Skeletal muscle satellite cell (primary cell): Measurements from ENCODE around the gene FAM107A.

Experiments used
- H3K27me3 ChIP-seq: 2 replicates; pipeline ENCODE4 v1.7.0; 2013; ENCODE audit warnings: low read length; ENCODE audit not compliant: control insufficient read depth, insufficient read depth
- H3K36me3 ChIP-seq: 2 replicates; pipeline ENCODE4 v1.7.0; 2013; ENCODE audit warnings: mild to moderate bottlenecking, control low read depth, low read length; ENCODE audit not compliant: insufficient read depth
- H3K4me1 ChIP-seq: 2 replicates; pipeline ENCODE4 v1.7.0; 2013; ENCODE audit warnings: low read length; ENCODE audit not compliant: control insufficient read depth, insufficient read depth
- H3K4me2 ChIP-seq: 2 replicates; pipeline ENCODE4 v1.7.0; 2013; ENCODE audit warnings: mild to moderate bottlenecking, low read length
- H3K4me3 ChIP-seq: 2 replicates; pipeline ENCODE4 v1.7.0; 2013; ENCODE audit warnings: low read length
- H3K9ac ChIP-seq: 2 replicates; pipeline ENCODE4 v1.7.0; 2013; ENCODE audit warnings: mild to moderate bottlenecking, low read depth, low read length, moderate library complexity
- H3K9me3 ChIP-seq: replicated peaks from 2 replicates; pipeline ENCODE4 v1.7.0; 2013; ENCODE audit warnings: mild to moderate bottlenecking, control low read depth, low read length

Gene FAM107A

GRCh38 chr3:58588030-58588614, 10.9 kb upstream of the FAM107A start:
- Histone ChIP-seq H3K4me2 (no peak overlapping the region), H3K9ac (no peak overlapping the region), H3K27me3 (peaks cover 30% of the 10 kb centered on the region), H3K4me1 (peaks cover 11% of the 10 kb centered on the region), H3K4me3 (no peak overlapping the region), H3K9me3 (no peaks in the 10 kb centered on the region), H3K36me3 (no peaks in the 10 kb centered on the region)

GRCh38 chr3:58586776-58587192, 9.6 kb upstream of the FAM107A start:
- Histone ChIP-seq H3K9me3 (no peaks in the 10 kb centered on the region), H3K4me3 (no peak overlapping the region), H3K27me3 (peaks cover 27% of the 10 kb centered on the region), H3K4me1 (peaks cover 11% of the 10 kb centered on the region), H3K4me2 (no peak overlapping the region), H3K36me3 (no peaks in the 10 kb centered on the region), H3K9ac (no peak overlapping the region)

DNA sequence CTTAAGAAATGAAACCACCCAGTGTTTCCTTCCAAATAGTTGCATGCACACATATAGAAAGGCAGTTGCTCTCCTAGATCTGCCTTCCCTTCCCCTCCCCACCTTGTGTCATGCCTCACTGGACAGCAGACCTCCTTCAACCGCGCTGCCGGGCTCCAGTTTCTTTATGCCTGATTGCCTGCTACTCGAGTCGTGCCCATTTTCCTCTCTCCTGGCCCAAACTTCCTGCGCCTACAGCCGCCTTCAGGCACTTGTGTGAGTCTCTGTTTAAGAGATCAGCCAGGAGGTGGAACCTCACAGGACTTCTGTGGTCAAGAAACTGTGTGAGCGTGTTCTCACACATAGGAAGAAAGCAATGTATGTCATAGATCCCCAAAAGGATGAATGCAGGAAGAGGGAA, 8.8 kb upstream of the FAM107A start:
- Histone ChIP-seq H3K4me2 (peak overlapping the region; percentile 97), H3K4me3 (peak overlapping the region; percentile 75), H3K36me3 (no peaks in the 10 kb centered on the region), H3K9me3 (no peaks in the 10 kb centered on the region), H3K27me3 (peaks cover 27% of the 10 kb centered on the region), H3K9ac (peak overlapping the region; percentile 74), H3K4me1 (peaks cover 11% of the 10 kb centered on the region)

- H3K4me1 ChIP-seq = peaks cover 11% of the 10 kb centered on the region
- peak overlapping the region; percentile 75 for H3K4me3 ChIP-seq
- H3K4me2 ChIP-seq = peak overlapping the region; percentile 97
- H3K27me3 ChIP-seq = peaks cover 27% of the 10 kb centered on the region
- H3K9ac ChIP-seq = peak overlapping the region; percentile 74
- H3K9me3 ChIP-seq = no peaks in the 10 kb centered on the region
- no peaks in the 10 kb centered on the region for H3K36me3 ChIP-seq
These were observed 8.0 kb upstream of the FAM107A start for GRCh38 chr3:58585005-58585786.

DNA sequence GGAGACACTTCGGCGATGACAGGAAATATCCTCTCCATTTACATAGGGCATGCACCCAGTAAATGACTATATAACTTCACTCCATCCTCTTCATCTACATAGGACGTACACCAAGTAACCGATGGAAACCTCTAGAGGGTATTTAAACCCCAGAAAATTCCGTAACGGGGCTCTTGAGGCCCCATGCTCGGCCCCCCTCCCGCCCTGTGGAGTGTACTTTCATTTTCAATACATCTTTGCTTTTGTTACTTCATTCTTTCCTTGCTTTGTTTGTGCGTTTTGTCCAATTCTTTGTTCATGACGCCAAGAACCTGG, 7.5 kb upstream of the FAM107A start:
- H3K36me3 ChIP-seq = no peaks in the 10 kb centered on the region
- H3K4me1 ChIP-seq = peaks cover 11% of the 10 kb centered on the region
- peak overlapping the region; percentile 97 for H3K4me2 ChIP-seq
- no peaks in the 10 kb centered on the region for H3K9me3 ChIP-seq
- H3K9ac ChIP-seq = peak overlapping the region; percentile 74
- peaks cover 27% of the 10 kb centered on the region for H3K27me3 ChIP-seq
- H3K4me3 ChIP-seq = peak overlapping the region; percentile 75

DNA sequence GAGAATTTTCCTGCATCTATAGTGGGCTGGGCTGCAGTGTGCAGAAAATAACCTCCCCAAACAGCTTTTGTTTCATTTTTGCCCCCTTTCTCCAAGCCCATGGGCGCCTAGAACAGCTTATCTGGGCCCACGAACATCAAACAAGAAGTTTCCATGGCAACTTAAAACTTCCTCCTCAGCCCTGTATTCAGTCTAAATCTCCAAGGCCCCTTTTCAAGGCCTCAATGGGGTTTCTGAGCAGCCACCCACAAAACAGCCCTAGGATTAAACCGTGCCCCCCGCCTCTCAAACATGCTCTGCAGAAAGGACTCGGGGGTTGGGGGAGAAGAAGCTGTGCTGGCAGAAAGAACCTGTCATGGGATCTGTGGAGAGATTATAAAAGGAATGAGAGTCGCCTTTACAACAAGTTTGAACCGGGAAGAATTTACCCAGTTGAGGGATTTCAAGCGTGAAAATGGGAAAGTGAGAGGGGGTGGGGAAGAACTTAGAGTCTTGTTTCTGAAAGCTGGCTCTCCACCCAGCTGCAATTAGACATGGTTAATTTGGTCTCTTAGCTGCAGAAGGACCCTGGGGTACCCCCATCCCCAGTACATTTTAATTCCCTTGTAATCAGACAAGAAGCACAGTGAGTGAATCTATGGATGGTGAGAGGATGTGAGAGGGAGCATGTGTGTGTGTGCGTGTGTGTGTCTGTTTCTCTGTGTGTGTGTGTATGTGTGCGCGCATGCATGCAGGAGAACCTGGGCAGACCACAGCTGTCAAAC, 4.3 kb upstream of the FAM107A start:
- peaks cover 11% of the 10 kb centered on the region for H3K4me1 ChIP-seq
- H3K27me3 ChIP-seq = peaks cover 10% of the 10 kb centered on the region
- H3K9me3 ChIP-seq = no peaks in the 10 kb centered on the region

DNA sequence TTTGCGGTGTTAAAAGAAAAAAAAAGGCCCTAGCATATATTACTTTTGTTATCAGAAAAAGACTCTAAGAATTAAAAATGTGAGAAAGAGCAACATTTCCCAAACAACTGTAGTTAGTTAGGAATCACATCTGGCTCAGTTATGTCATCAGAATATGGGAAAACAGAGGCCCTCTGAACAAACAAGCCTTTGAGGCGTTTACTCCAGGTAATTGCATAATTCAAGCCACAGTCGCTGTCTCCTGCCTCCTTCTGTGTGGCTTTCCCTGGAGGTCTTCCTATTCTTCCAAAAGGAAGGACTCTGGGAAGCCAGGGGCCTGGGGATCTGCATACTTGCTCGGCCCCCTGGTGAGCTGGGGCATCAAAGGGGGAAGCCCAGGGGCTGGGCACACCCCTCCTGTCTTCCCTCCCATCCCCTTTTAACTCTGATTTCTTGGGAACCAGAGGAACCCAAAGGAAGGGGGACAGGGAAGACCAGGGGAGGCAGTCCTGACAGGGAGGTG, 3.7 kb upstream of the FAM107A start:
- Histone ChIP-seq H3K9me3 (no peaks in the 10 kb centered on the region), H3K27me3 (peaks cover 5% of the 10 kb centered on the region), H3K4me3 (no peak overlapping the region), H3K9ac (no peak overlapping the region), H3K4me1 (peaks cover 10% of the 10 kb centered on the region), H3K4me2 (no peak overlapping the region), H3K36me3 (no peaks in the 10 kb centered on the region)

More for the DNA sequence above, 4.3 kb upstream of the FAM107A start:
- H3K4me3 ChIP-seq = no peak overlapping the region
- no peaks in the 10 kb centered on the region for H3K36me3 ChIP-seq
- H3K9ac ChIP-seq = no peak overlapping the region
- no peak overlapping the region for H3K4me2 ChIP-seq

DNA sequence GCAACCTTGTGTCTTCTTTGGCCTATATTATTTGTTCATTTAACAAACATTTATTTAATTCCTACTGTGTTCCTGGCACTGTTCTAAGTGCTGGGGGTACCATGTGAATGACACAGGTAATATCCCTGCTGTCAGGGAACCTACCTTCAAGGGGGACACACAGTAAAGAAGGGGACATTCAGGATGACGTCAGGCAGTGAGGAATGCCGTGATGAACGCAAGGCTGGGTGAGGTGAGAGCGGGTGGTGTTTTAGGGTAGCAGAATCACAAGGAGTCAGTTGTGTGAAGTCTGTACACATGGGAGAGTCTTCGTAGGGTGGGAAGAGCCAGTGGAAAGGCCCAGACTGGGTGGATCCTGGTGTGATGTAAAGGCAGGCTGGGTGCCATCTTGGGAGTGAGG, 1.7 kb upstream of the FAM107A start:
- H3K9me3 ChIP-seq = no peaks in the 10 kb centered on the region
- H3K36me3 ChIP-seq = no peaks in the 10 kb centered on the region
- no peak overlapping the region for H3K4me3 ChIP-seq
- no peaks in the 10 kb centered on the region for H3K27me3 ChIP-seq
- no peak overlapping the region for H3K9ac ChIP-seq
- no peaks in the 10 kb centered on the region for H3K4me1 ChIP-seq
- H3K4me2 ChIP-seq = no peak overlapping the region

GRCh38 chr3:58576716-58577115, 475 bp downstream of the FAM107A start:
- H3K36me3 ChIP-seq = no peaks in the 10 kb centered on the region
- peaks cover 5% of the 10 kb centered on the region for H3K9me3 ChIP-seq
- no peak overlapping the region for H3K4me3 ChIP-seq
- no peaks in the 10 kb centered on the region for H3K27me3 ChIP-seq
- no peak overlapping the region for H3K4me2 ChIP-seq
- peaks cover 7% of the 10 kb centered on the region for H3K4me1 ChIP-seq
- H3K9ac ChIP-seq = no peak overlapping the region

- Histone ChIP-seq H3K9ac (no peak overlapping the region), H3K4me1 (peaks cover 7% of the 10 kb centered on the region), H3K27me3 (no peaks in the 10 kb centered on the region), H3K36me3 (no peaks in the 10 kb centered on the region), H3K4me3 (no peak overlapping the region), H3K9me3 (peaks cover 5% of the 10 kb centered on the region), H3K4me2 (no peak overlapping the region)
These were observed 1.1 kb downstream of the FAM107A start for GRCh38 chr3:58575971-58576652.

- Histone ChIP-seq H3K4me2 (no peak overlapping the region), H3K9ac (no peak overlapping the region), H3K27me3 (no peaks in the 10 kb centered on the region), H3K4me1 (peaks cover 7% of the 10 kb centered on the region), H3K36me3 (no peaks in the 10 kb centered on the region), H3K9me3 (peaks cover 5% of the 10 kb centered on the region), H3K4me3 (no peak overlapping the region)
These were observed 2.5 kb downstream of the FAM107A start for GRCh38 chr3:58574682-58575081.
